Spleen (tissue), 7 donors: Measurements from ENCODE around the gene NTN1.

Experiments used
- POLR2A ChIP-seq, 3 donors: fragments of 450-650 bp; IDR thresholded peaks; one replicate each; pipeline ENCODE4 v1.5.1; 2017; ENCODE audit warnings: antibody characterized with exemption in 3 of 3, mild to moderate bottlenecking in 1 of 3
- TF ChIP-seq, protein P1 (sequence below), 11 experiments: fragments of 200-600 bp in 7 of 11; fragments of 450-650 bp in 4 of 11; sonication (generic) in 4 of 11; IDR thresholded peaks in 8 of 11; conservative IDR thresholded peaks in 3 of 11; 1 replicate in 7 of 11; 2 replicates in 4 of 11; pipeline versions ENCODE4 v1.4.0 to v1.8.0; 2016 to 2021; ENCODE audit warnings: antibody characterized with exemption in 11 of 11, inconsistent platforms in 4 of 11, mild to moderate bottlenecking in 1 of 11
- donor health status: DM: no; HTN: no; CAD: no; lungs with moderate emphysema.
- donor health status: DM: no; HTN: no; CAD: no.
- donor health status: DM: no; HTN: no; CAD: no.

DNA sequence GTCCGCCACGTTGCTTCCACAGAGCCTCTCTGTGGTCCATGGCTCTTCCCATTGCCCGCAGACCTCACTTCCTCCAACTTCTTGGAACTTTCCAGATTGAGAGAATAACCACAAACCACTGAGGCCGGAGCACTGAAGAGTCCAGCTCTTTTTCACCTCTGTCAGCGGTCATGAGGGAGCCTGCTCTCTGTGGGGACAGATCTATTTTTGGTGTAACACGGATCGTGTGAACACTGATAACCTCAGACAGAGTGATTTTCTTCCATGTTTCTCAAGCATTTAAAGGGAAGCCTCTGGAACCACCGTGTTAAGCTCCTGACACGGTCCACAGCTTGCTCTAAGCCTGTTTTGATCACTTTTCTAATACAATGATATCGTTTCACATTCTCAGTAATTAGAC lies 49.7 kb downstream of the NTN1 start:
- TF ChIP-seq, protein P1, sequence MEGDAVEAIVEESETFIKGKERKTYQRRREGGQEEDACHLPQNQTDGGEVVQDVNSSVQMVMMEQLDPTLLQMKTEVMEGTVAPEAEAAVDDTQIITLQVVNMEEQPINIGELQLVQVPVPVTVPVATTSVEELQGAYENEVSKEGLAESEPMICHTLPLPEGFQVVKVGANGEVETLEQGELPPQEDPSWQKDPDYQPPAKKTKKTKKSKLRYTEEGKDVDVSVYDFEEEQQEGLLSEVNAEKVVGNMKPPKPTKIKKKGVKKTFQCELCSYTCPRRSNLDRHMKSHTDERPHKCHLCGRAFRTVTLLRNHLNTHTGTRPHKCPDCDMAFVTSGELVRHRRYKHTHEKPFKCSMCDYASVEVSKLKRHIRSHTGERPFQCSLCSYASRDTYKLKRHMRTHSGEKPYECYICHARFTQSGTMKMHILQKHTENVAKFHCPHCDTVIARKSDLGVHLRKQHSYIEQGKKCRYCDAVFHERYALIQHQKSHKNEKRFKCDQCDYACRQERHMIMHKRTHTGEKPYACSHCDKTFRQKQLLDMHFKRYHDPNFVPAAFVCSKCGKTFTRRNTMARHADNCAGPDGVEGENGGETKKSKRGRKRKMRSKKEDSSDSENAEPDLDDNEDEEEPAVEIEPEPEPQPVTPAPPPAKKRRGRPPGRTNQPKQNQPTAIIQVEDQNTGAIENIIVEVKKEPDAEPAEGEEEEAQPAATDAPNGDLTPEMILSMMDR (IDR thresholded peaks at IDR 0.05 in 8 of 11, conservative IDR thresholded peaks at IDR 0.05 in 3 of 11), result no peak
- TF ChIP-seq POLR2A (IDR thresholded peaks at IDR 0.05), result no peak
